ENCODE measurements around the gene IL18RAP. TPM values are rescaled to one million over a fixed set of nuclear protein-coding genes. Genes with fewer than 3 reads are reported as not detected.

The IL18RAP gene
- total RNA-seq, 1 experiment from 2014 or later = not detected

DNA sequence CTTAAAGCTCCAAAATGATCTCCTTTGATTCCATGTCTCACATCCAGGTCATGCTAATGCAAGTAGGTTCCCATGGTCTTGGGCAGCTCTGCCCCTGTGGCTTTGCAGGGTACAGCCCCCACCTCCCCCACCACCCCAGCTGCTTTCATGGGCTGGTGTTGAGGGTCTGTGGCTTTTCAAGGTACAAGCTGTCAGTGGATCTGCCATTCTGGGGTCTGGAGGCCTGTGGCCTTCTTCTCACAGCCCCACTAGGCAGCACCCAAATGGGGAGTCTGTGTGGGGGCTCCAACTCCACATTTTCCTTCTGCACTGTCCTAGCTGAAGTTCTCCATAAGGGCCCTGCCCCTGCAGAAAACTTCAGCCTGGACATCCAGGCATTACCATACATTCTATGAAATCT, 69.0 kb downstream of the IL18RAP start:
- CTCF ChIA-PET = interaction anchor here (0.6 to 4.1 kb wide), 4 partner anchors 14 to 255 kb away, joined by 3 to 37 read pairs (median 4); partner anchors contain the start of gene SLC9A4
- H3K36me3 Mint-ChIP-seq (ENCODE audit: insufficient read depth, unreplicated experiment) = no peaks in the 10 kb centered on the region
- H3K27me3 Mint-ChIP-seq (ENCODE audit: insufficient read depth, unreplicated experiment) = no peaks in the 10 kb centered on the region
- TF ChIP-seq, protein P1, sequence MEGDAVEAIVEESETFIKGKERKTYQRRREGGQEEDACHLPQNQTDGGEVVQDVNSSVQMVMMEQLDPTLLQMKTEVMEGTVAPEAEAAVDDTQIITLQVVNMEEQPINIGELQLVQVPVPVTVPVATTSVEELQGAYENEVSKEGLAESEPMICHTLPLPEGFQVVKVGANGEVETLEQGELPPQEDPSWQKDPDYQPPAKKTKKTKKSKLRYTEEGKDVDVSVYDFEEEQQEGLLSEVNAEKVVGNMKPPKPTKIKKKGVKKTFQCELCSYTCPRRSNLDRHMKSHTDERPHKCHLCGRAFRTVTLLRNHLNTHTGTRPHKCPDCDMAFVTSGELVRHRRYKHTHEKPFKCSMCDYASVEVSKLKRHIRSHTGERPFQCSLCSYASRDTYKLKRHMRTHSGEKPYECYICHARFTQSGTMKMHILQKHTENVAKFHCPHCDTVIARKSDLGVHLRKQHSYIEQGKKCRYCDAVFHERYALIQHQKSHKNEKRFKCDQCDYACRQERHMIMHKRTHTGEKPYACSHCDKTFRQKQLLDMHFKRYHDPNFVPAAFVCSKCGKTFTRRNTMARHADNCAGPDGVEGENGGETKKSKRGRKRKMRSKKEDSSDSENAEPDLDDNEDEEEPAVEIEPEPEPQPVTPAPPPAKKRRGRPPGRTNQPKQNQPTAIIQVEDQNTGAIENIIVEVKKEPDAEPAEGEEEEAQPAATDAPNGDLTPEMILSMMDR (IDR thresholded peaks at IDR 0.05; ENCODE audit: unreplicated experiment) = no peak
- peaks cover 15% of the 10 kb centered on the region for H3K9me3 Mint-ChIP-seq (ENCODE audit: unreplicated experiment)
- peaks cover 6% of the 10 kb centered on the region for H3K4me1 Mint-ChIP-seq (ENCODE audit: insufficient read depth, unreplicated experiment)
- BruUV-seq (replicated peaks) = no TSS peak
- POLR2A ChIA-PET = interaction anchor here (0.6 kb wide), 1 partner anchor 32 kb away, joined by 4 read pairs; no protein-coding TSS in a partner anchor
- intact Hi-C loops (cut with micrococcal nuclease) = no loop called here
- H3K4me3 Mint-ChIP-seq (ENCODE audit: unreplicated experiment) = no peak overlapping the region
- no peak overlapping the region for H3K27ac Mint-ChIP-seq (ENCODE audit: low read depth, unreplicated experiment)
- no peak for DNase-seq (ENCODE audit: unreplicated experiment)

DNA sequence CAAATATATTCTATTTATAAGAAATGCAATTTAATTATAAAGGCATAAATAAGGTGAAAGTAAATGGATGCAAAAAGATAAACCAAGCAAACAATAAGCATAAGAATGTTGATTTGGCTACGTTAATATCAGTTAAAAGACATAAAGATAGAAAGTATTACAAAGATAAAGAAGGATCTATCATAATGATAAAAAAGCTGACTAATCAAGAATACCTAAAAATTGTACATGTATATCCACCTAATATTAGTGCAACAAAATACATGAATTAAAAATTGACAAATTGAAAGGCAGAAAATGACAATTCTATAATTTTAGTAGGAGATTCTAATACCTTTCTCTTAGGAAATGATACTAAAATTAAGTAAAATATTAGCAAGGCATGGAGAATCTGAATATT, 71.6 kb downstream of the IL18RAP start:
- Mint-ChIP-seq H3K27me3 (ENCODE audit: insufficient read depth, unreplicated experiment) (no peaks in the 10 kb centered on the region), H3K4me3 (ENCODE audit: unreplicated experiment) (no peak overlapping the region), H3K36me3 (ENCODE audit: insufficient read depth, unreplicated experiment) (no peaks in the 10 kb centered on the region), H3K27ac (ENCODE audit: low read depth, unreplicated experiment) (no peak overlapping the region), H3K9me3 (ENCODE audit: unreplicated experiment) (peaks cover 15% of the 10 kb centered on the region), H3K4me1 (ENCODE audit: insufficient read depth, unreplicated experiment) (no peaks in the 10 kb centered on the region)
- ChIA-PET POLR2A (no interaction called here), CTCF (no interaction called here)
- TF ChIP-seq, protein P1 (IDR thresholded peaks at IDR 0.05; ENCODE audit: unreplicated experiment) = no peak
- DNase-seq (ENCODE audit: unreplicated experiment) = no peak
- intact Hi-C loops (cut with micrococcal nuclease) = no loop called here
- no TSS peak for BruUV-seq (replicated peaks)

DNA sequence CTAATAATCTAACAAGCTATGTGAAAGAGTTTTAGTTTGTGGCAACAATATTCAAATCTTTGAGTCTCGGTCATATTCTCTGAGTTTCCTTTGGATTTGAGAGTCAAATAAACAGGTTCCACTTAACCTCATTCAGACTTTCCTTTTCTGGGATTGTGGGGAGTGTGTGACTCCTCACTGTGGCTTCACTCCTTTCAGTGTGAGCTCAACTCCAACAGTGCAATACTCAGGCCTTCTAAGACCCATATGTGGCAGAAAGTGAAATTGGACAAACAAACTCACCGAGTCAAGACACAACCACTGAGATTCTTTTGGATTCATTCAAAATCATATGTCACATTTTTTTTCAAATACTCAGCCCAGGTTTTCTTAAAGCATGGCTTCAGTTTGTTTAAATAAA, 75.5 kb downstream of the IL18RAP start:
- Mint-ChIP-seq H3K4me3 (ENCODE audit: unreplicated experiment) (no peak overlapping the region), H3K27me3 (ENCODE audit: insufficient read depth, unreplicated experiment) (no peaks in the 10 kb centered on the region), H3K27ac (ENCODE audit: low read depth, unreplicated experiment) (no peak overlapping the region), H3K9me3 (ENCODE audit: unreplicated experiment) (peaks cover 8% of the 10 kb centered on the region), H3K36me3 (ENCODE audit: insufficient read depth, unreplicated experiment) (no peaks in the 10 kb centered on the region), H3K4me1 (ENCODE audit: insufficient read depth, unreplicated experiment) (no peaks in the 10 kb centered on the region)
- TF ChIP-seq, protein P1 (IDR thresholded peaks at IDR 0.05; ENCODE audit: unreplicated experiment) = no peak
- no peak for DNase-seq (ENCODE audit: unreplicated experiment)
- intact Hi-C loops (cut with micrococcal nuclease) = no loop called here
- no TSS peak for BruUV-seq (replicated peaks)
- ChIA-PET CTCF (interaction anchor here (0.5 to 1.2 kb wide), 5 partner anchors 15 to 258 kb away, joined by 3 to 7 read pairs (median 5); partner anchors contain the start of gene SLC9A4), POLR2A (no interaction called here)

DNA sequence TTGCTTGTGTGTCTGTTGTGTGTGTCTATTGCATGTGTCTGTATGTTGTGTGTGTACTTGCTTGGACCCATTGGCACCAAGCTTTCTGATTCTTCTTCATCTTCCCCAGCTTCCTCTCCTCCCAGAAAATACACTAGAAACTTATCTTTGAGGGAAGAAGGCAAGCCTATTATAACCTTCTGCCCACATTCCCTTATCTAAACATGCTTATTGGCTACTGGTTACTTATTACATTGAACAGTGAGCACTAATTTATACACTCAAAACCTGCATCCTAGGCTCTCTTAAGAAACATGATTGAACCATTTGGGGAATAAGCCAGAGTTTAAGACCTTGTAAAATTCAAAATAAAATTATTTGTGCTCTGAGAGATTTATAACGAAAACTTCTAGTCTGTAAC, 76.6 kb downstream of the IL18RAP start:
- Mint-ChIP-seq H3K27me3 (ENCODE audit: insufficient read depth, unreplicated experiment) (no peaks in the 10 kb centered on the region), H3K4me3 (ENCODE audit: unreplicated experiment) (no peak overlapping the region), H3K36me3 (ENCODE audit: insufficient read depth, unreplicated experiment) (no peaks in the 10 kb centered on the region), H3K27ac (ENCODE audit: low read depth, unreplicated experiment) (no peak overlapping the region), H3K9me3 (ENCODE audit: unreplicated experiment) (no peaks in the 10 kb centered on the region), H3K4me1 (ENCODE audit: insufficient read depth, unreplicated experiment) (no peaks in the 10 kb centered on the region)
- BruUV-seq (replicated peaks) = no TSS peak
- ChIA-PET CTCF (interaction anchor here (0.6 to 1.0 kb wide), 2 partner anchors 26 to 56 kb away, joined by 3 to 4 read pairs; partner anchors contain the start of gene SLC9A4), POLR2A (interaction anchor here (0.7 kb wide), 1 partner anchor 11 kb away, joined by 3 read pairs; no protein-coding TSS in a partner anchor)
- DNase-seq (ENCODE audit: unreplicated experiment) = no peak
- TF ChIP-seq, protein P1 (IDR thresholded peaks at IDR 0.05; ENCODE audit: unreplicated experiment) = no peak
- intact Hi-C loops (cut with micrococcal nuclease) = no loop called here

Small RNAs within 50 kb of the gene (microRNA-seq; reads per million reads assigned to microRNA genes)
- not detected for gene MIR4772

Other genes starting within 250 kb of the IL18RAP start
- not detected in 2 replicates for gene IL1RL2, start 236.1 kb upstream of the IL18RAP start, total RNA-seq (2022)
- gene IL1RL1, start 111.6 kb upstream of the IL18RAP start, total RNA-seq (2022) = 10.0 and 25.6 TPM in 2 replicates
- gene IL18R1, start 67.4 kb upstream of the IL18RAP start, total RNA-seq (2022) = 3.5 and 6.7 TPM in 2 replicates
- 0.07 TPM in 1 of 2 replicates, not detected in the other for gene SLC9A4, start 50.1 kb downstream of the IL18RAP start, total RNA-seq (2022)
- 0.05 and 0.09 TPM in 2 replicates for gene SLC9A2, start 196.4 kb downstream of the IL18RAP start, total RNA-seq (2022)

Data from MCF 10A (cell line).